Stimulated activated CD8-positive, alpha-beta memory T cell treated with anti-CD3 and anti-CD28 coated beads, Interleukin-2, amount 100 ng/mL, for 1 hour (primary cell): ENCODE data around the gene DNM1L.
"Not testable (repeated sequence)": the region's sequence is repeated elsewhere in the genome, so short reads cannot be mapped to it uniquely, and the experiment has no call there.

Source experiments
- DNase-seq, 2 donors: peaks; one replicate each; pipeline ENCODE4 v3.0.0-alpha.2; 2020; ENCODE audit warnings: low read depth in 2 of 2

DNM1L gene

DNA sequence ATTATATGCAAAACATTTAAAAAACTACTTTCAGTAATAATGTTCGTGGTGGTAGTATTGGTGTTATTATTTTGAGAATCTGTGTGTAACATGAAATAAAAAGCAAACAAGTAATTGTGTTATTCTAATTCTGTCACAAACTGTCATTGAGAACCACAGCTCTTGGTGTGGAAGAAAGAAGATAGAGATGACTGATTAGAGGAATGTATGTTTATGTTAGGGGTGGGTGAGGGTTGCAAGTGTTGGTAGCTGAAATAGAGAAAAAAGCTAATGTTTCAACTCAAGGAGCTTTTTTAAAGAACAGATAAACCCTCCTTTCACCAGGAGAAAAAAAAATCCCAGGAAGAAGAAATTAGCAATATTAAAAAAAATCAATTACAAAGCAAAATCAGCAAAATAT lies 18.3 kb downstream of the DNM1L start:
- no peak for DNase-seq

DNA sequence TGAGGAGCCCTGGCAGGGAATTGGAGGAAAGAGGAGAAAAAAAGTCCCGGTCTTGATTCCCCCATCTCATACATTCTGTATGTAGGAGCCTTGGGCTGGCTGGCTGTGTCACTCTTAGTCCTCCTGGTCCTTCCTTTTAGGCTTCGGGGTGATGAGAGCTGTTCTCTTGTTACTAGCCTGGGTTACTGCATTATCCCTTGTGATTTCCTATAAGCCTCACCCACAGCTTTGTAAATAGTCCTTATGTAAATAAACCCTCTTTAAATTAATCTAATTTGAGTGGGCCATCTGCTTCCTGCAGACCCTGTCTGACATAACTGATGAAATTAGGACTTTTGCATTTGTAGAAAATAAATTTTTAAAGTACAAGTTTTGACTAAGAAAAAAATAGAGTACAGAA lies 19.2 kb downstream of the DNM1L start:
- DNase-seq: no peak

DNA sequence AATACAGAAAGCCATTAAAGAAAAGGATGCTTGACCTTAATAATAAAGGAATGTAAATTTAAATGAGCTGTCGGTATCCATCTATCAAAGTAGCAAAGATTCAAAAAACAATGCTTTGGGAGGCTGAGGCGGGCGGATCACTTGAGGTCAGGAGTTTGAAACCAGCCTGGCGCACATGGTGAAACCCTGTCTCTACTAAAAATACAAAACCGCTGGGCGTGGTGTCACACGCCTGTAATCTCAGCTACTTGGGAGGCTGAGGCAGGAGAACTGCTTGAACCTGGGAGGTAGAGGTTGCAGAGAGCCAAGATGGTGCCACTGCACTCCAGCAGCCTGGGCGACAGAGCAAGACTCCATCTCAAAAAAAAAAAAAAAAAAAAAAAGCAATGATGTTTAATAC lies 20.3 kb downstream of the DNM1L start:
- DNase-seq: not testable (repeated sequence)

DNA sequence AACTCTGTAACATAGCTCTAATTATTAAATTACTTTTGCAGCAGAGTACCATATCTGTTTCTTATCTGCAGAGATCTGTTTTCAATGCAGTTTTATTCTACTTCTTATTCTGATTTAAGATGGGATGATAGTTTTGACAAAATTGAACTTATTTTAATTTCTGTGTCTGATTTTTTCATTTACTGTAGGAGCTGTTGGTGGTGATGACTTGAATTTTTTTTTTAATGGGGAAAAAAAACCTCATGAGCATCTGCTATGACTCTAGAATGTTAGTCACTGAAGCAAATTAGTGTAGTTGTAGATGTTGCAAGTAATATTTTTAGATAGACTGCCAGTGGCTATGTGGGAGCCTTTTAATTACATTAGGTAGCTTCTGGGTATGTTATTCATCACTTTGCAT lies 23.4 kb downstream of the DNM1L start:
- no peak for DNase-seq

DNA sequence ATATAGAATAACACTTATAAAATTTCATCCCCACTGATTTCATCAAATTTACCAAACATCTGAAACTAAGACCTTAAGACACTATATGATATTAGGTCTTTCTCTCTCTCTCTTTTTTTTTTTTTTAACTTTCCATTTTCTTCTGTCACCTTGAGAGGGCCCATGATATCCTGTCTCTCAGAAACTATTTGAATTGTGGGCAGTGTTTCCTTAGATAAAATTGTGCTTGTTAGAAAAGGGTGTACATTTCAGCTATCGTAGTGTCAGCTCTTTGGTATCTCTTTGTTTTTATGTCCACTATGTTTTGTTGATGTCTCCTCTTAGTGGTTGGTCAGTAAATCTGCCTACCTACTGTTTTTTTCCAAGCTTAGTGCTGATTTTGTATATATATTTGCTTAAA lies 23.8 kb downstream of the DNM1L start:
- DNase-seq: no peak

DNA sequence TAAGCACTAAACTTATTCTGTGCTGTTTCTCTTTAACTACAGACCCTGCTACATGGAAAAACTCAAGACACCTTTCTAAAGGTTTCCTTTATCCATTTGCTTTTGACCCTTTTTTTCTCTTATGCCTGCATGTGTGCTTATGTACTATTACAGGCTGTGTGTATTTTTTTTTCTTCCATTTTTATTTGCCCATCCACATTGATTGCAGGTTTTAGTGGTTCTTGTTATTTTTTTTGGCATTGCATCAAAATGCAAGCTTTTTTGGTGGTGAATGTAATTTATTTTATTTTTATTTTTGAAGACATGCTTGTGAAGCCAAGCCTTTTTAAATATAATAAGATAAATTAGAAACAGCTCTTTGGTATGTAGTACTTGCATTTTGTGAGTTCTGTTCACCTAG lies 26.7 kb downstream of the DNM1L start:
- no peak for DNase-seq

DNA sequence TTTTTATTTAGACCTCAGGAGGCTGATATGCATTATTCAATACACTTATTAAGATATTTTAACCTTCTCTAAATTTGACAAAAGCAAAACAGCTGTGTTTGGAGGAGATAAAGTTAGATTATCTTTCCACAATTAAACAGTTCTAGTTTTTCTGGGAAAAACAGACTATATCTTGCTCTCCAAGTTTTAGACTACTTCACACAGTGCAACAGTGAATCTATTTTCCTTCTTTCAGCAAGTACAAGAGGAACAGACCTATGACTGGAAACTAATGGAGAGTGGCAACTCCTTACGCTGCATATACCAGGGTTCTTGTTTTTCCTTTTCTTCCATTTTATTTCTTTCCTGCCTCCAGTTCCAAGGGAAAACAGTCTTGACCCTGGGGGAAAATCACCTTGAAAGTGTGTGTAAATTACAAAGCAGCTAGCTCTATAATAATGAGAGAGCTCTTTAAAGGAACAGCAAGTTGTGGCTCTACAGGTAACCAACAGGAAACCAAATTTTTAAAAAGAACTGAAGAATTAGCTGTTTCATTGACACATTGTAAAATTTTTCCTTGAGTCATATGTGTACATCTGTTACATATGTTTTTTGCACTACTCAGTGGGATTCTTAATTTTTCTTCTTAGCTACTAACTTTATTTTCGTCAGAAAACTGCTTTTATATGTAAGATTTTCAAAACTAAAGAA lies 27.4 kb downstream of the DNM1L start:
- DNase-seq: no peak

DNA sequence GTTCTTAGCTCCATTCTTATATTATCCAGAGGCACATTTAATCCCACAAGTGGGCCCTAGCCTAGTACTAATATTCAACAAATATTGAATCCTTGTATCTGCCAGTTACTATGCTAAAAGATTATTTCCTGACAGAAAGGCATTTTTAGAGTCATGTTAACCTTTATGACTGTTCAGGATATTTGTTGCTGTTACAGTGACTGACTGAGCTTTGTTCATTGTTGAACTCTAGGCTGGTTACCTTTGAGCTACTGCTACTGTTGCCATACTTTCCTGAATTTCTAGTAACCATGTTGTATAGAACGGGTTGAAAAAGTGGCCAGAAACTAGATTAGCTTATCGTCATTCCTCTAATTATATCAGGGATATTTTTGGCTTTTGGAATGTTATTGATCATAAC lies 29.8 kb downstream of the DNM1L start:
- DNase-seq: no peak

DNA sequence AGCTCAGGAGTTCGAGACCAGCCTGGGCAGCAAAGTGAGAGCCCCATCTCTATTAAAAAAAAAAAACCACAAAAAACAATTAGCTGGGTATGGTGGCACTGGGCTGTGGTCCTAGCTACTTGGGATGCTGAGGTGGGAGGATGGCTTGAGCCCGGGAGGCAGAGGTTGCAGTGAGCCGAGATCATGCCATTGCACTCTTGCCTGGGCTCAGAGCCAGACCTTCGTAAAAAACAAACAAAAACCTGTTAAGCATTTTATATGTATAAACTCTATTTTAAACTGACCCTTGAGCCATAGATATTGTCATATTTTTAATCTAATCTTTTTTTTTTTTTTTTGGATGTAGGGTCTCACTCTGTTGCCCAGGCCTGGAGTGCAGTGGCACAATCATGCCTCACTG lies 35.7 kb downstream of the DNM1L start:
- no peak for DNase-seq

DNA sequence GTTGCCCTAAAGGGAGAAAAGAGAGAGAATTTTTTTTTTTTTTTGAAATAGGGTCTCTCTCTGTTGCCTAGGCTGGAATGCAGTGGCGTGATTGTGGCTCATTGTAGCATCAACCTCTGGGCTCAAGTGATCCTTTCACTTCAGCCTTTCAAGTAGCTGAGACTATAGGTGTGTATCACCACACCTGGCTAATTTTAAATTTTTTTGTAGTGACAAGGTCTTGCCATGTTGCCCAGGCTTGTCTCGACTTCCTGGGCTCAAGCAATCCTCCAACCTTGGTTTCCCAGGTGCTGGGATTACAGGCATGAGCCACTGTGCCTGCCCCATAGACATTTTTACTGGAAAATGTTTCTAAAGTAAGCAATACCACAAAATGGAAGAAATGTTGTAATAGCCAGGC lies 39.8 kb downstream of the DNM1L start:
- no peak for DNase-seq

DNA sequence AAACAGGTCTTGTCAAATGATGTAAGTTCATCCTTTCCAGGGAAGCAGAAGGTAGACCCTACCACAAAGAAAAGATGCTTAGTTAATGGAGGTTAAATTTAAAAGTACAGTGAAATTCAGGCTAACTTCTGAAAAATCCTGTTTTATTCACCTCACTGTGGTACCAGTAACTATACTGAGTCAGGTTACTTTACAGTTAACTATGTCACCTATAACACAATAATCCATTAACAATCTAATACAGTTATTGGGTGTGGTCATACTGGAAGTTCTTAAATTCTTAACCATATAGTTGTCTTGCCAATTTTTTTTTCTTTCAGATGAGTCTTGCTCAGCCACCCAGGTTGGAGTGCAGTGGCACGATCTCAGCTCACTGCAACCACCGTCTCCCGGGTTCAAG lies 46.2 kb downstream of the DNM1L start:
- not testable (repeated sequence) for DNase-seq

DNA sequence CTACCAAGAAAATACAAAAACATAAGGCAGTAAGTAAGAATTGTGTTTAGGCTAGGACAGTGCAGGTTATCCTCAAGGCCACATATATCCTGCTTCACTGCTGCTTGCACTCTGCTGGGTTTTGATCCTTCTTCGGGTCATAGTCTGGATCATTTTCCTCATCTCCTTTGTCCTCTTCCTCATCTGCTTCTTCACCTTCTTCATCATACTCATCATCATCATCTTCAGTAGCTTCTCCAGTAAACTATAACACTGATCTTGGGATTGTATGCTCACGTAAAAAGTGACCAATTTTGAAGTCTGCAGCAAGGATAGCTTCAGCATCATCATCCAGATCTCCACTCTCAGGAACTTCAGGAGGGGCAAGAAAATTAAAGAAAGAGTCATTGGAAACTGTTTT lies 47.2 kb downstream of the DNM1L start:
- no peak for DNase-seq

DNA sequence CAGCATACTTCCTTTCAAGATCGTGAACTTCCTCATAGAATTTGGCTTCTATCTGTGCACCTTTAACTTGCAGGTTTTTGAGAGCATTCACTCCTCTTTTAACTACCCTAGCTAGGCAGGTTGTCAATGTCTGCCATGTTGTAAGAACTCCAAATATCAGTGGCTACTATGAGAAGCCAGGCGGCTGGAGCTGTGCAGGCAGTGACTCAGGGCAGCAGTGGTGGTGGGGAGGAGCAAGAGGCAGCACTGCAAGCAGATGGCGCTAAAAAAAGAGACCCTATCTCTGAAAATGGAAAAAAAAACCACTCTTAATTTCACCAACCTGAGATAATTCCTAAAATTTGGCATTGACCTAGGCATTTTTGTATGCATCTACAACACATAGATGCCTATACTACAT lies 48.1 kb downstream of the DNM1L start:
- no peak for DNase-seq

DNA sequence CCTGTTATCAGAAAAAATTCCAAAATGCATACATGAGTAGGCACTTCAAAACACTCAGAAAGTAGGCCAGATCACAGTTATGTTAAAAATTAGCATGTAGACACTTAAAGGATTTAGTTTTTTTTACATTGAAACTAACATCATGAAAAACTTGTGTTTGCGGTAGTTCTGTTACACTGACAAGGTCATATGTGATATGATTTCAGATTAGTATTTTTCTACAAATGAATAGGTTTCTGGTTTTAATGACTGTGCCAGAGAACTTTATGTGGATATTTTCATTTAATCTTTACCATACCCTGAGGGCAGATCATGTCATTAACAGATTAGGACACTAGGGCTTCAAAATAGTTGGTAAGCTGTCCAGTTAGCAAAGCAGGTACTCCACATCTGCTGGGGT lies 55.9 kb downstream of the DNM1L start:
- no peak for DNase-seq

DNA sequence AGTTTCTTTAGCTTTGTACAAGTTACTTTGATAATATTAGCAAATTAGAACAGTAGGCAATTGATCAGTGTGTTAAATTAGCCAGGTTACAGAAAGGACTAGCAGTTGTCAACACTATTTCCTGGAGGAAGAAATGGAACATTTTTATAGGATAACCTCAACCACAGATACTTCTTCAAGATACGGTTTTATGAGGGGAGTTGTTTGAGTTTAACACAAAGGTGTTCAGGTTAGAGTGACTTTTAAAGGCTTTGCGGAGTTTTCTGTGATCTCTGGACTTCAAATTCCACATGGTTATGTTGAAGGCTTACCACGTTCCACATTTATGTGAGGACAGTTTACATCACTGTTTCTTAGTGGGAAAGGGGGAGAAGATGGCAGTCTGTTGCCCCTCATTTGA lies 57.3 kb downstream of the DNM1L start:
- DNase-seq: no peak

DNA sequence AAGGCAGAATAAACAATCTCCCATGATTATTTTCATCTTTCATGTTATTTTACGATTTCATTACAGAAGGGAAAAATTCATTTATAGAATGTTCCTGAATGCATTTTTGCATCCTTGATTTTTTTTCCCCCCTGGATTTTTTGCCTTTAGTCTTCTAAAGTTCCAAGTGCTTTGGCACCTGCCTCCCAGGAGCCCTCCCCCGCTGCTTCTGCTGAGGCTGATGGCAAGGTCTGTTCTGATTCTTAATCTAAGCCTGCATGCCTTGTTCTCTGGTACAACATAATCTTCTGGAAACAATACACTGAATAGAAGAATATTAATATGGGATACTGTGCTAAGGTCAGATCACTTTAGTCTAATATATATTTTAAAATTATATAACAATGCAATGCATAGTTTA lies 58.6 kb downstream of the DNM1L start:
- no peak for DNase-seq

DNA sequence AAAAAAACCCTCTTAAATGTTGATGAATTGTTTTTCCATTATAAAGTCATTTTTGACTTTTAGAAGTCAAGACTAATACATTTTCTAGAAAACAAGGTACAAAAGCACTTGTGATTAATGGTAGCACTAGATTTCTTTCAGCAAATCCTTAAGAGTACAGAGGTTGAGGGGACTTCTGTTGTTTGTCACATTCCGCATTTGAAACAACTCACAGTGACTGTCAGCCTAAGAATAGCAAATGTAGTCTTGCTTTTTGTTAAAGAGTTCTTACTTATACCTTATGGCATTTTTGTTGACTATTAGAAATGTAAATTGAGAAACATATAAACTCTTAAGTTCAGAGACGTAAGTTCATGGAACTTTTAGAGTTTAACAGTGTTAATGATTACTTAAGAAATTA lies 60.2 kb downstream of the DNM1L start:
- no peak for DNase-seq

DNA sequence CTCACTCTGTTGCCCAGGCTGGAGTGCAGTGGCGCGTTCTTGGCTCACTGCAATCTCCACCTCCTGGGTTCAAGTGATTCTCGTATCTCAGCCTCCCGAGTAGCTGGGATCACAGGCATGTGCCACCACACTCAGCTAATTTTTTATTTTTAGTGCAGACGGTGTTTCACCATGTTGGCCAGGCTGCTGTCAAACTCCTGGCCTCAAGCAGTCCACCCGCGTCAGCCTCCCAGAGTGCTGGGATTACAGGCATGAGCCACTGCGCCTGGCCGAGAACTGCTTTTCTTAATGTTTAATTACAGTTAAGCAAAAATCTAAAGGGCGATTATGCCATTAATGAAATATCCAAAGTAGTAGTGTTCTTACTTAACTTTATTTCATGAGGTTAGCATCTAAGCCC lies 63.0 kb downstream of the DNM1L start:
- DNase-seq: no peak

DNA sequence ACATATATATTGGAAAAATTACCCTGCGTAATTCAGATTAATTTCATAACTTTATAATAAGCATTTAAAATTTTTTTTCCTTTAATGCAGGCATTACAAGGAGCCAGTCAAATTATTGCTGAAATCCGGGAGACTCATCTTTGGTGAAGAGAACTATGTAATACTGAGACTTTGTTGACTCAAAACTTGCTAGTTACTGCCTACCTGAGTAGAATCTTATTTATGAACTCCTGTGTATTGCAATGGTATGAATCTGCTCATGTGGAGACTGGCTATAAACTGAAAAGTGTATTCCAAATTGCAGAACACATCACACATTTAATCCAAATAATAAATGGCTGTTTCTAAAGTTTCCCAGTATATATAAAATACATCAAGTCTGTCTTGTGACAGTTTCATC lies 64.2 kb downstream of the DNM1L start:
- DNase-seq: no peak

DNA sequence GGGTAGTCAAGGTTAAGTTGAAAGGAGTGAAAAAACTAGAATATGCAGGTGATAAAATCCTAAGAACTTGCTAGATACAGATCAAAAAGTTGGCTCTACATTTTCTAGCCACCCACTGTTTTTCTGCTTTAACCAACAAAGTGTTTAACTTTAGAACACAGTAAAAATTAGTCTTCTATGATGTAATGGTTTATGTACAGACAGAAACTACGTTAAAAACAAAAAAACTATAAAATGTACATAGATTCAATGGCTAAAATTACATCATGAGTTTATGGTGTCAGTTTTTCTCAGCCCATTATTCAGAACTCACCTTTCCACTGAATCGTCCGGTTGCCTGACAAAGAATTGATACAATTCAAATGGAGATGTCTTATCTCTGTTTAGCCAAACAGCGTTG lies 74.5 kb downstream of the DNM1L start:
- no peak for DNase-seq

DNA sequence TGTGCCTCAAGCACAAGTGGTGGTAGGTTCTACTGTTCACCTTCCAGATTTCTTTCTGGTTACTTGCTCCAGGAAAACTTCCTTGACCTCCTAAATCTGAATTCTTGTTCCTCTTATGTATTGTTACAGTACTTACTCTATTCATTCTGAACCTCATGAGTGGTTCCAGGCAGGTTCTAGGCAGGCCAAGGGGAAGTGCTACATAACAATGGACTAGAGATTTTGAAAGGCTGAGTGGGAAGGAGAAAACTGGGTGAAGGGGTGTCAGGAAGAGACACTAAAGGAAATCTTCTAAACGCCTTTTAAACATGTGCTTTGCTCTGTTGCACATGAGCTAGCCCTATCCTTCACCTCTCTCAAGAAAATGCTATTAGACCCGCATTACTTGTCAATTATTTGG lies 75.0 kb downstream of the DNM1L start:
- no peak for DNase-seq

DNA sequence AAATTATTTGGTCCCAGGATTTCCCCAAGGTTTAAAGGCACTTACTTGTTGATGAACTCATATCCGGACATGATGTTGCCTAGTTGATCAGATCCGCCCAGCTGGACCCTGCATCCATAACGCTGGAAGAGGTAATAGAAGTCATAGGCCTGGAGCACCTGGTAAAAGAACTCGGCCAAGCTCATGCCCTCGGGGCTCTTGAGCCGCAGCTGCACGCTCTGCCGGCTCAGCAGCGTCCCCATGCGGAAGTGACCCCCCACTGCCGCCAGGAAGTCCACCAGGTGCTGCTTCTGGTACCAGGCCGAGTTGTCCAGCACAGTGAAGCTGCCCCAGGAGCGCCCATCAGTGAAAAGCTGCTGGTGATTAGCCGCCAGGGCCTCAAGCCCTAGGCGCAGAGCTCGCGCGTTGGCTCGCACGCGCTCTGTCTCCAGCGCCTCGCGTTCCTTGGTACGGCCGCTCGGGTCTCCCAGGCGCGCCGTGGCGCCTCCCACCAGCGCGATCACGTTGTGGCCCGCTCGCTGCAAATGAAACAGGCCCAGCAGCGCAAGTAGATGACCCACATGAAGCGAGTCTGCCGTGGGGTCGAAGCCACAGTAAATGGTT lies 76.1 kb downstream of the DNM1L start:
- peak; percentile 24 to 32 for DNase-seq

DNA sequence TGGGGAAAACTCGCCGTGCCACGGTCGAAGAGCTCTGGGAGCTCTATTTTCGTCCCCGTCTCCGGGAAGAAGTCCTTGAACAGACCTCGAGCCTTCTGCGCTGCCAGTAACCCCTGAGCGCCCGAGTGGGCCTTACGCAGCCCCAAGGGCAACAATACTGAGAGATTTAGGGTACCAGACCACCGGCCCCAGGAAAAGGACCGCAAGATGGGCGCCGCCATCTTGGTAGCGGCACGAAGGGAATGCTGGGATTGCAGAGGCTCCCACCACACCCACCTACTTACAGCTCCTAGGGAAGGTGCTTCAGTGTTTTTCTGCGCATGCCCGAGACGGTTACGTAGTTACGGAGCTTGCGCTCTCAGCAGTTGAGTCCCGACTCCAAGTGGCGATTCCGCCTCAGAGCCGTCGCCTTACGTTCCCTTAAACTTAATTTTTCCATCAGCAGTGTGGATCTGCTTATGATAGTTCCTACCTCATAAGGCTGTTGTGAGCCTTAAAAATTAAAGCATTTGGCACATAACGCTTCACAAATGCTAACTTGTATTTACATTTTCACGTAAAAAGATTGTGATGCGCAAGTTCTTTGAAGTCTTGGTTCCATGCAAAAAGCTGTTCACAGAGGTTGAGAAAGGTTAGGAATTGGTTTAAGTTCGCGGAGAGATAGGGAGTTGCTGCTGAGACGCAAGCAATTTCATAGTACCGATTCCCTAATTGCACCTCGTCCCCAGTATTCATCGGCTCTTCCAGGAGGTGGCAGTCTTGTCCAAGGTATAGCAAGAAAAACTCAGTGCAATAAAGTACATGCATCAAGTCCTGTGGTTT lies 76.8 kb downstream of the DNM1L start, which contains the start of gene YARS2:
TSS of gene YARS2 (minus strand) at position 244 of the 822 bp plus-strand sequence. CDS start at position 221, 23 bp downstream.
- DNase-seq: peak; percentile 80
